Esophagus muscularis mucosa (tissue), 4 donors: ENCODE measurements around the gene SGSH.

Source experiments
- CTCF ChIP-seq, 3 experiments: fragments of 200-600 bp in 2 of 3; fragments of 450-650 bp in 1 of 3; sonication (generic) in 2 of 3; IDR thresholded peaks; one replicate each; pipeline ENCODE4 v1.5.1; 2017 to 2019; ENCODE audit warnings: antibody characterized with exemption in 3 of 3, mild to moderate bottlenecking in 2 of 3, moderate library complexity in 1 of 3
- EP300 ChIP-seq: sonication (generic); formaldehyde crosslinking; IDR thresholded peaks from one replicate; pipeline ENCODE4 v1.6.1; 2017; ENCODE audit warnings: antibody characterized with exemption
- POLR2A ChIP-seq: fragments of 450-650 bp; IDR thresholded peaks from one replicate; pipeline ENCODE4 v1.6.1; 2017; ENCODE audit warnings: antibody characterized with exemption, moderate library complexity, mild to moderate bottlenecking, low read depth
- POLR2AphosphoS5 ChIP-seq, 2 donors: sonication (generic); formaldehyde crosslinking; IDR thresholded peaks; one replicate each; pipeline ENCODE4 v1.6.1; 2017; ENCODE audit warnings: antibody characterized with exemption in 2 of 2

- TF ChIP-seq CTCF (IDR thresholded peaks at IDR 0.05) (no peak), EP300 (no peak), POLR2A (no peak), POLR2AphosphoS5 (IDR thresholded peaks at IDR 0.05) (no peak)
Measured at GRCh38 chr17:80210348-80211108, 9.6 kb downstream of the SGSH start.
